Activated CD4-positive, alpha-beta T cell treated with anti-CD3 and anti-CD28 coated beads, Interleukin-10, Interleukin-2, amounts not matched to agents 100 ng/mL and 50 ng/mL, durations not matched to agents 16 hours and 8 hours (primary cell): Measurements from ENCODE around the gene NAB2.
A peak's percentile ranks its signal among the peaks of the same experiment; 100 is the strongest.
"Not testable (repeated sequence)": the region's sequence is repeated elsewhere in the genome, so short reads cannot be mapped to it uniquely, and the experiment has no call there.

Source experiments
- DNase-seq: peaks from one replicate; pipeline ENCODE4 v3.0.0-alpha.2; 2020

NAB2 gene

GRCh38 chr12:57116580-57117281 is 27.8 kb downstream of the NAB2 start:
- no peak for DNase-seq

GRCh38 chr12:57118711-57119271 is 29.9 kb downstream of the NAB2 start:
- no peak for DNase-seq

- no peak for DNase-seq
Observed at GRCh38 chr12:57119294-57120085, 30.6 kb downstream of the NAB2 start.

- not testable (repeated sequence) for DNase-seq
Observed at GRCh38 chr12:57120718-57121117, 31.8 kb downstream of the NAB2 start.

GRCh38 chr12:57123813-57124212 is 34.9 kb downstream of the NAB2 start:
- no peak for DNase-seq

GRCh38 chr12:57124261-57124877 is 35.5 kb downstream of the NAB2 start:
- DNase-seq, result peak; percentile 82

- no peak for DNase-seq
Observed at GRCh38 chr12:57126061-57126460, 37.1 kb downstream of the NAB2 start.

- DNase-seq, result no peak
Observed at GRCh38 chr12:57126561-57126960, 37.6 kb downstream of the NAB2 start.

GRCh38 chr12:57127101-57127725 is 38.3 kb downstream of the NAB2 start:
- peak; percentile 26 for DNase-seq

GRCh38 chr12:57127726-57128518 is 39.0 kb downstream of the NAB2 start, which contains the start of gene LRP1:
Gene LRP1 (plus strand): TSS chr12:57128483. CDS start chr12:57128965, 482 bp downstream.
- DNase-seq, result peak; percentile 63

GRCh38 chr12:57128519-57129247 is 39.8 kb downstream of the NAB2 start:
- DNase-seq, result no peak

GRCh38 chr12:57129321-57129842 is 40.5 kb downstream of the NAB2 start:
- no peak for DNase-seq

GRCh38 chr12:57129889-57130288 is 41.0 kb downstream of the NAB2 start:
- no peak for DNase-seq

GRCh38 chr12:57130941-57131340 is 42.0 kb downstream of the NAB2 start:
- no peak for DNase-seq

- DNase-seq, result no peak
Observed at GRCh38 chr12:57131896-57132744, 43.2 kb downstream of the NAB2 start.

GRCh38 chr12:57133013-57133569 is 44.2 kb downstream of the NAB2 start:
- no peak for DNase-seq

GRCh38 chr12:57133916-57134315 is 45.0 kb downstream of the NAB2 start:
- no peak for DNase-seq

- DNase-seq, result no peak
Observed at GRCh38 chr12:57134949-57135348, 46.0 kb downstream of the NAB2 start.

GRCh38 chr12:57135527-57136326 is 46.8 kb downstream of the NAB2 start:
- DNase-seq, result no peak
